GM18517 (cell line): ENCODE measurements around the gene MAPKAPK3.
"Not testable (repeated sequence)": the region's sequence is repeated elsewhere in the genome, so short reads cannot be mapped to it uniquely, and the experiment has no call there.

Experiments
- ATAC-seq: cut with Tn5 transposase; IDR thresholded peaks from one replicate; pipeline ENCODE4 v1.9.1; 2021; ENCODE audit warnings: mild to moderate bottlenecking, moderate library complexity; ENCODE audit not compliant: unreplicated experiment

MAPKAPK3 gene

GRCh38 chr3:50687127-50687751 lies 70.3 kb downstream of the MAPKAPK3 start:
- no peak for ATAC-seq

- ATAC-seq = no peak
Measured at GRCh38 chr3:50687916-50688315, 71.0 kb downstream of the MAPKAPK3 start.

- not testable (repeated sequence) for ATAC-seq
Measured at GRCh38 chr3:50688602-50689001, 71.7 kb downstream of the MAPKAPK3 start.

- ATAC-seq = no peak
Measured at GRCh38 chr3:50689558-50689957, 72.6 kb downstream of the MAPKAPK3 start.

GRCh38 chr3:50695031-50695430 lies 78.1 kb downstream of the MAPKAPK3 start:
- ATAC-seq = no peak

- ATAC-seq = no peak
Measured at GRCh38 chr3:50696276-50696675, 79.3 kb downstream of the MAPKAPK3 start.

- ATAC-seq = no peak
Measured at GRCh38 chr3:50698269-50698668, 81.3 kb downstream of the MAPKAPK3 start.
